Stimulated activated naive CD8-positive, alpha-beta T cell treated with anti-CD3 and anti-CD28 coated beads, Interleukin-15, amount 100 ng/mL, for 72 hours (primary cell): ENCODE results near the gene NSUN4.
"Not testable (repeated sequence)": the region's sequence is repeated elsewhere in the genome, so short reads cannot be mapped to it uniquely, and the experiment has no call there.

Experiments
- ATAC-seq: fragments of 150-1000 bp; cut with Tn5 transposase; 2 replicates; pipeline ENCODE4 v1.10.0; 2021; ENCODE audit warnings: mild to moderate bottlenecking, moderate library complexity
- DNase-seq, 2 donors: peaks; one replicate each; pipeline ENCODE4 v3.0.0; 2021 to 2022
- H3K27ac Mint-ChIP-seq, 2 donors: one replicate each; pipeline ENCODE4 v1.8.0; 2022; ENCODE audit warnings: mild to moderate bottlenecking in 2 of 2, mixed read lengths in 2 of 2, moderate library complexity in 2 of 2
- H3K27me3 Mint-ChIP-seq: one replicate; pipeline ENCODE4 v1.8.0; 2022; ENCODE audit warnings: mixed read lengths
- H3K4me1 Mint-ChIP-seq: one replicate; pipeline ENCODE4 v1.8.0; 2022; ENCODE audit warnings: mild to moderate bottlenecking, mixed read lengths
- H3K4me3 Mint-ChIP-seq, 2 donors: one replicate each; pipeline ENCODE4 v1.8.0; 2022; ENCODE audit warnings: mild to moderate bottlenecking in 2 of 2, mixed read lengths in 2 of 2, moderate library complexity in 1 of 2
- H3K9me3 Mint-ChIP-seq, 2 donors: one replicate each; pipeline ENCODE4 v1.8.0; 2022; ENCODE audit warnings: mixed read lengths in 2 of 2

NSUN4 gene

DNA sequence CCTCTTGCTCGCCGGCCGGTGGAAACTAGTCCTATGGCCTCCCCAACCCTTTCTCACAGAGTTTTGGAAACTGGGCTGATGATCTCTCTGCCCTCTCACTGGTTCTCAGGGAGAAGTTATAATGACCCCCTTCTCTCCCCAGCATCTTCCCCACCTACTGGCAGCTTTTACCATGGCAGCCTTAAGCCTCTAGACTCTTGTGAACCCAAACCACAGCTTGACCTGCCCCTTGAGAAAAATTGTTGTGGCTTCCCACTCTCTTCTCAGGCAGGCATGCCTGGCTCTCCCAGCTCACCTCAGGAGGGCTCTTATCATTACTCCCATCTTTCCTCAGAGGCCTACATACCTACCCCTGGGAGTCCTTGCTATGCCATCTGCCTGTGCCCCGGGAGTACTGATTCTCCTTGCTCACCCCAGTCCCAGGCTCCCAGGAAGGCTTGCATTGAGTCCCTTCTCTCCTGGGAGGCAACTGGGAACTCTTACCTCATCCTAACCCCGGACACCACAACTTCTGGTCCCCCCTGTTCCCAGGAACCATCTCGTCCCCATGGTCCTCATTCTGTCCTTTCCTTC, 1.6 kb downstream of the NSUN4 start:
- no peaks in the 10 kb centered on the region for H3K27me3 Mint-ChIP-seq
- peak overlapping the region; percentile 99 for H3K4me3 Mint-ChIP-seq
- peaks cover 60% of the 10 kb centered on the region for H3K4me1 Mint-ChIP-seq
- no peaks in the 10 kb centered on the region for H3K9me3 Mint-ChIP-seq
- H3K27ac Mint-ChIP-seq, result peak overlapping the region; percentile 99
- ATAC-seq (no peak), DNase-seq (no peak)

DNA sequence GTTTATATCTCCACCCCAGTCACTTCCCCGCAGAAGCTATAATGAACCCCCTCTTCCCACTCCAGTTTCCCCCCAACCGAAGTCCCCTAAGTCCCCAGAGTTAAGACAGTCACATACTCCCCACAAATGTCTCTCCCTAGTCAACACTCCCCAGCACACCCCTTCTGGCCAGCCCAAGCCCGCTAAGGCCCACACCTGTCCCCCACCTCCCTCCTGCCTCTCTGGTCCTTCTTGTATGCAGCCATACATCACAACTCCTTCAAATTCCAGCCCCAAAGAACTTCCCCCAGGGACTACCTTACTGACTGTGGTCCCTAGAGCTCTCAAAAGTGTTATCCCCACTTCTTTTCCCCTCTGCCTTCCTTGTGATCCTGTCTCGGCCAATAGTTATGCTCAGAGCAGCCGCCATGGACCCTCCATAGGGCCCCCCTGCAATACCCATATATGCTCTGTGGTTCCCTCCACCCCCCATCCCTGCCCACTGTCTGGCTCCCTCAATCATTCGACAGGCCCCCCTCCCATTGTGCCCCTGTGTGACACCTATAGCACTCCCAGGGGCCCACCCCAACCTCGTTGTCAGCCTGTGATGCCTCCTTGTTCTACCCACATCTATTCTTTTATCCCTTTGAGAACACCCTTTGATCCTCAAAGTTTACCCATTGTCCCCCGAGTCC, 2.2 kb downstream of the NSUN4 start:
- DNase-seq (no peak), ATAC-seq (no peak)
- Mint-ChIP-seq H3K4me3 (peak overlapping the region; percentile 99), H3K9me3 (no peaks in the 10 kb centered on the region), H3K27ac (peak overlapping the region in 1 of 2 donors; percentile 71), H3K4me1 (peaks cover 65% of the 10 kb centered on the region), H3K27me3 (no peaks in the 10 kb centered on the region)

DNA sequence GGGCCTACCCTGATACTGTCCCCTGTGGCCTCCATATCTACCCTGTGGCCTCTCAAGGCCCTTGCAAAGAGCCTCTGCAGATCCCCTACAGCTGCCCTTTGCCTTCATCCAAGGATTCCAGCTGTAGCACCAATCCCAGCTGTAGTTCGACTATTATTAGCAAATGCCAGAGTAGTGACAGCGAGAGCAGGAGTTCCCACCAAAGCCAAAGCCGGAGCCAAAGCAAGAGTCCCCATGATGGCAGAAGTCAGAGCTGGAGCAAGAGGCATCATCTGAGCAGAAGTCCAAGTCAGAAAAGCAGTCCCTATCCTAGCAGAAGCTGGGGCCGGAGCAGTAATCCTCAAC, 2.7 kb downstream of the NSUN4 start:
- Mint-ChIP-seq H3K9me3 (no peaks in the 10 kb centered on the region), H3K4me1 (peaks cover 70% of the 10 kb centered on the region), H3K27ac (peak overlapping the region in 1 of 2 donors; percentile 71), H3K4me3 (peak overlapping the region in 1 of 2 donors; percentile 35), H3K27me3 (no peaks in the 10 kb centered on the region)
- DNase-seq (no peak), ATAC-seq (no peak)

DNA sequence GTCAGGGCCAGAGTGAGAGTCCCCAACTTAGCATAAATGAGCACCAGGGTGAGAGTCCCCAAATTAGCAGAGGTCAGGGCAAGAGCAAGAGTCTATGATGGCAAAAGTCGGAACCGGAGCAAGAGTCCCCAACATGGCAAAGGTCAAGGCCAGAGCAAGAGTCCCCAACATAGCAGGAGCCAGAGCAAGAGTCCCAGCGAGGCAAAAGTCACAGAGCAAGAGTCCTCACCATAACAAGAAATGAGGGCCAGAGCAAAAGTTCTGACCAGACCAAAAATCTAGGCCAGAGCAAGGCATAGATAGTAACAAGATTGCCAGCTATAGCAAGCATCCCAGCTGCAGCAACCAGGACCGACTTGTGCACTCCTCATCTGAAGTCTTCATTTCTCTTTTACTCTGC, 3.1 kb downstream of the NSUN4 start:
- peaks cover 70% of the 10 kb centered on the region for H3K4me1 Mint-ChIP-seq

DNA sequence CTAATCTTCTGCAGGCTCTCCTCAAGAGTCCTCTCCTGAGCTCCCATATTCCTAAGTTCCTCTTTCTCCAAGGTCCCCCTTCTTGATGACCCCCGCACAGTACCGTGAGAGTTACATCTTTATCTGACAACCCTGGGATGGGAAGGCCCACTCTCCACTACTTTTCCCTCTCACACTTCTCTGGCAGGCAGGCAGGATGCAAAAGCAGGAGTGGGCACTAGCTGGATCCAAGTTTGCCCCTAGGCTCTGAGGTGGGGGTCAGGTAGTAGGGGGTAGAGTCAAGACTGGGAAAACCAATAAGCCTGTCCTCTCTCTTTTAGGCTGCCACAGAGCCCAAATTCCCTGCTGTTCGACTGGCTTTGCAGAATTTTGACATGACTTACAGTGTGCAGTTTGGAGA, 3.9 kb downstream of the NSUN4 start:
- no peak overlapping the region for H3K4me3 Mint-ChIP-seq
- H3K27ac Mint-ChIP-seq, result peak overlapping the region in 1 of 2 donors; percentile 36
- DNase-seq (no peak), ATAC-seq (no peak)
- H3K4me1 Mint-ChIP-seq, result peaks cover 67% of the 10 kb centered on the region
- no peaks in the 10 kb centered on the region for H3K9me3 Mint-ChIP-seq
- H3K27me3 Mint-ChIP-seq, result no peaks in the 10 kb centered on the region

More for the DNA sequence above, 3.1 kb downstream of the NSUN4 start:
- H3K4me3 Mint-ChIP-seq, result no peak overlapping the region
- no peak for ATAC-seq
- DNase-seq, result no peak
- H3K9me3 Mint-ChIP-seq, result no peaks in the 10 kb centered on the region
- H3K27ac Mint-ChIP-seq, result peak overlapping the region in 1 of 2 donors; percentile 46
- no peaks in the 10 kb centered on the region for H3K27me3 Mint-ChIP-seq

DNA sequence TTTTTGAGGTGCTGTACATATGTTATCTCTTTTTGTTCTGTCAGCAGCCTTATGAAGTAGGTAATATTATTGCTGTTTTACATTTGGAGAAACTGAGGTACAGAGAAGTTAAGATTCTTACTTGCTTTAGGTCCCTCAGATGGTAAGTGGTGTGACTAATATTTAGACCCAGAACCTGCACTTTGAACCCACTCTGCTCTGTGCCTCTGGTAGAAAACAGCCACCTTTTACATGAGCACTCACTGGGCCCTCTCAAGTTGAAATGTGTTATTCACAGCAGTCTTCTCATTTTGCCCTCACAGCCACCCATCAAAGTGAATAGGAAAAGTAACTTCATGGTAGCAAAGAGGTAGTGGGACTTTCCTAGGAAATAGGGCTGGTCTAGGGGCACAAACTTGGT, 4.7 kb downstream of the NSUN4 start:
- Mint-ChIP-seq H3K27me3 (no peaks in the 10 kb centered on the region), H3K4me1 (peaks cover 62% of the 10 kb centered on the region), H3K27ac (peak overlapping the region in 1 of 2 donors; percentile 29), H3K9me3 (no peaks in the 10 kb centered on the region), H3K4me3 (no peak overlapping the region)
- ATAC-seq (no peak), DNase-seq (no peak)

- DNase-seq, result no peak
- Mint-ChIP-seq H3K27ac (no peak overlapping the region), H3K9me3 (no peaks in the 10 kb centered on the region), H3K27me3 (no peaks in the 10 kb centered on the region), H3K4me1 (peaks cover 10% of the 10 kb centered on the region), H3K4me3 (no peak overlapping the region)
- ATAC-seq, result no peak
Observed at GRCh38 chr1:46352363-46352762, 11.8 kb downstream of the NSUN4 start.

- not testable (repeated sequence) for H3K4me3 Mint-ChIP-seq, H3K4me1 Mint-ChIP-seq, ATAC-seq, DNase-seq, H3K27me3 Mint-ChIP-seq, H3K9me3 Mint-ChIP-seq, H3K27ac Mint-ChIP-seq
Observed at GRCh38 chr1:46355920-46356319, 15.3 kb downstream of the NSUN4 start.

DNA sequence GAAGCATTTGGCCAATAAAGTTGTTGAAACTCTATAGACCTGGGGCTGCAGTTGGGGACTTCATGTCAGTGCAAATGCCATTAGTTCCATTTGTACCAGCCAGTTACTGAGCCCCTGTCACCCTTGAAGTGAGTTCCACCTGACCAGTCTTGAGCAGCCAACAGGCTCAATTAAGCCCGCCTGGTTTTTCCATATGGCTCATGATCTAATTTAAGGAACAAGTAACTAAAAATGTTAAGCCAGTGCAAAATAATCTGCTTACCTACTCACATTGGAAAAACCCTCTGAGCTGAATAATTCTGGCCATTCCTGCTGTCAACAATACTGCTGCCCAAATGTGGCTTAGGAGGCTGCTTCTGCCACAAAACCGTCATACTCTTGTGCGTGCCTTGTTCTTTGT, 21.6 kb downstream of the NSUN4 start:
- Mint-ChIP-seq H3K4me1 (no peaks in the 10 kb centered on the region), H3K9me3 (no peaks in the 10 kb centered on the region), H3K27ac (no peak overlapping the region), H3K4me3 (no peak overlapping the region), H3K27me3 (no peaks in the 10 kb centered on the region)
- DNase-seq (no peak), ATAC-seq (no peak)

GRCh38 chr1:46363121-46363520, 22.5 kb downstream of the NSUN4 start:
- ATAC-seq, result no peak
- H3K9me3 Mint-ChIP-seq, result no peaks in the 10 kb centered on the region

GRCh38 chr1:46364612-46365011, 24.0 kb downstream of the NSUN4 start:
- DNase-seq, result no peak

More at GRCh38 chr1:46363121-46363520, 22.5 kb downstream of the NSUN4 start:
- no peak for DNase-seq
- no peaks in the 10 kb centered on the region for H3K27me3 Mint-ChIP-seq
- H3K4me1 Mint-ChIP-seq, result no peaks in the 10 kb centered on the region
- no peak overlapping the region for H3K27ac Mint-ChIP-seq
- no peak overlapping the region for H3K4me3 Mint-ChIP-seq

DNA sequence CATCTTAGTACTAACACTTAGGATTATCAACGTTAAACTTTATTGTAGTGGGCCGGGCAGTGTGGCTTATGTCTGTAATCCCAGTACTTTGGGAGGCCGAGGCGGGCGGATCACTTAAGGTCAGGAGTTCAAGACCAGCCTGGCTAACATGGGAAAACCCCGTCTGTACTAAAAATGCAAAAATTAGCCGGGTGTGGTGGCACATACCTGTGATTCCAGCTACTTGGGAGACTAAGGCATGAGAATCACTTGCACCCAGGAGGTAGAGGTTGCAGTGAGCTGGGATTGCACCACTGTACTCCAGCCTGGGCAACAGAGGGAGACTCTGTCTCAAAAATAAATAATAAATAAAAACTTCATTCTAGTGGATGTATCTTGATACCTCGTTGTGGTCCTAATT, 25.2 kb downstream of the NSUN4 start:
- H3K27ac Mint-ChIP-seq, H3K27me3 Mint-ChIP-seq, H3K4me1 Mint-ChIP-seq, ATAC-seq, DNase-seq, H3K9me3 Mint-ChIP-seq, H3K4me3 Mint-ChIP-seq: not testable (repeated sequence)

More at GRCh38 chr1:46364612-46365011, 24.0 kb downstream of the NSUN4 start:
- Mint-ChIP-seq H3K27ac (no peak overlapping the region), H3K9me3 (no peaks in the 10 kb centered on the region), H3K4me3 (no peak overlapping the region), H3K27me3 (no peaks in the 10 kb centered on the region), H3K4me1 (no peaks in the 10 kb centered on the region)
- ATAC-seq, result no peak

GRCh38 chr1:46367072-46367471, 26.5 kb downstream of the NSUN4 start:
- Mint-ChIP-seq H3K27me3 (no peaks in the 10 kb centered on the region), H3K4me3 (no peak overlapping the region), H3K9me3 (no peaks in the 10 kb centered on the region), H3K4me1 (no peaks in the 10 kb centered on the region), H3K27ac (no peak overlapping the region)
- ATAC-seq (no peak), DNase-seq (no peak)

DNA sequence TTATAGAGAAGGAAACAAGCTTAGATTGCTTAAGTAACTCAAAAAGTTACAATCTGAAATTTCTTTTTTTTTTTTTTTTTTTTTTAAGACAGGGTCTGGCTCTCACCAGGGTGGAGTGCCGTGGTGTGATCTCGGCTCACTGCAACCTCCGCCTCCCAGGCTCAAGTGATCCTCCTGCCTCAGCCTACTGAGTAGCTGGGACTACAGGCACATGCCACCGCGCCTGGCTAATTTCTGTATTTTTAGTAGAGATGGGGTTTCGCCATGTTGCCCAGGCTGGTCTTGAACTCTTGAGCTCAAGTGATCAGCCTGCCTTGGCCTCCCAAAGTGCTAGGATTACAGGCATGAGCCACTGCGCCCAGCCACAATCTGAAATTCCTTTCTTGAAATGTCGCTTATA, 27.1 kb downstream of the NSUN4 start:
- H3K4me3 Mint-ChIP-seq, ATAC-seq, H3K27me3 Mint-ChIP-seq, H3K27ac Mint-ChIP-seq, H3K4me1 Mint-ChIP-seq, H3K9me3 Mint-ChIP-seq, DNase-seq: not testable (repeated sequence)

DNA sequence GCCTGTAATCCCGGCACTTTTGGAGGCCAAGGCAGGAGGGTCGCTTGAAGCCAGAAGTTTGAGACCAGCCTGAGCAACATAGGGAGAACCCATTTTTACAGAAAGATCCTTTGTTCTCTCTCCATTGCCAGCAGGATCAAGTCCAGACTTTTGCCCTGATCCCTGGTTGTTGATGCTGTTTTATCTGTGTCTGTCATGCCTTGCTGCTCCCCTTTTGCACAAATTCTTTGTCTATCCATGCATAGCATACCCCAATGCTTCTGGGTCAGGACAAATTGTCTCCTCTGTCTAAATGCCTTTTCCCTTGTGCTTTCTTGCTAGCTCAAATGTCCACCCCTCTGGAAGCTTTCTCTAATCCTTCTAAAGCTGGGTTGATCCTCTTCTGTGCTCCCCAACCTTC, 28.2 kb downstream of the NSUN4 start:
- Mint-ChIP-seq H3K4me3 (no peak overlapping the region), H3K9me3 (no peaks in the 10 kb centered on the region), H3K27me3 (no peaks in the 10 kb centered on the region), H3K4me1 (no peaks in the 10 kb centered on the region), H3K27ac (no peak overlapping the region)
- DNase-seq (no peak), ATAC-seq (no peak)

GRCh38 chr1:46369542-46370213, 29.1 kb downstream of the NSUN4 start:
- no peak overlapping the region for H3K4me3 Mint-ChIP-seq
- H3K27ac Mint-ChIP-seq, result no peak overlapping the region
- no peaks in the 10 kb centered on the region for H3K4me1 Mint-ChIP-seq
- H3K27me3 Mint-ChIP-seq, result no peaks in the 10 kb centered on the region
- H3K9me3 Mint-ChIP-seq, result no peaks in the 10 kb centered on the region
- DNase-seq, result no peak
- ATAC-seq, result no peak
